8988T (cell line): ENCODE data around the gene RIC1.
"Not testable (repeated sequence)": the region's sequence is repeated elsewhere in the genome, so short reads cannot be mapped to it uniquely, and the experiment has no call there.

Experiments
- DNase-seq: peaks from one replicate; pipeline ENCODE4 v3.0.0; 2011

Gene RIC1

GRCh38 chr9:5735072-5735471, 106.2 kb downstream of the RIC1 start:
- DNase-seq = no peak

- DNase-seq = no peak
Observed at GRCh38 chr9:5736563-5737346, 107.8 kb downstream of the RIC1 start.

GRCh38 chr9:5743109-5743508, 114.2 kb downstream of the RIC1 start:
- no peak for DNase-seq

- DNase-seq = no peak
Observed at GRCh38 chr9:5748438-5748837, 119.5 kb downstream of the RIC1 start.

DNA sequence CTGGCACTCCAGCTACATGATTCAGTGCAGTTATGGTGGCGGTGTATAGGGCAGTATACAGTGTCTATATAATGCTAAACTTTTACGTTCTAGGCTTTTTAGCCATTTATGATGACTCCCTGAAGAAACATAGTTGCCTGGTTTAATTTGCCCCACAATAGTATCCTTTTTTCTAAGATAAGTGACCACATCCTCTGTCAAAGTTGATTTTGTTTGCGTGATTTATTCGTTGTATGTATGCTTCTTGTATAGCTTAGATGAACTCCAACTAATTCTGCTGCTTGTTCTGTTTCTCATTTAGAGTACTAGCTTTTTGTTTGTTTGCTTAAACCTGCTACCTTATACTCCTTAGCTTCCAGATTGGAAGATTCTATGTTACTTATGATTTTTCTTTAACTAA, 120.4 kb downstream of the RIC1 start:
- no peak for DNase-seq

DNA sequence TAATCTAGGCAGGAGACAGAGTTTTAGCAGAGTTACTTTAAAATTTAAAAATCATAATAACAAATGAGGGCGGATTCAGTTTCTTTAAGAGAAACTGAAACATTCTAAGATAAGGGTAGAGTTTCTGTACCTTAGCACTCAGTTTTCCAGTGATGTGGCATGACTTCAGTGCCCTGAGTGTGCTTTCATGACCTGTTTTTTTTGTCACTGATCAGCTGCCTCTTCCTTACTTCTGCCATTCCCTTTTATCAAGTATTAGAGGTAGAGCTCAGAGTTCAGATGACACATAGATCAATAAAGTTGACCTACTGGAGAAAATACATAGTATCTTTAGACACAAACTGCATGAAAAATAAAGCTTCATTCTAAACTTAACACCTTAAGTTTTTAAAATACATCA, 121.7 kb downstream of the RIC1 start:
- DNase-seq = no peak

- no peak for DNase-seq
Observed at GRCh38 chr9:5756633-5757032, 127.7 kb downstream of the RIC1 start.

DNA sequence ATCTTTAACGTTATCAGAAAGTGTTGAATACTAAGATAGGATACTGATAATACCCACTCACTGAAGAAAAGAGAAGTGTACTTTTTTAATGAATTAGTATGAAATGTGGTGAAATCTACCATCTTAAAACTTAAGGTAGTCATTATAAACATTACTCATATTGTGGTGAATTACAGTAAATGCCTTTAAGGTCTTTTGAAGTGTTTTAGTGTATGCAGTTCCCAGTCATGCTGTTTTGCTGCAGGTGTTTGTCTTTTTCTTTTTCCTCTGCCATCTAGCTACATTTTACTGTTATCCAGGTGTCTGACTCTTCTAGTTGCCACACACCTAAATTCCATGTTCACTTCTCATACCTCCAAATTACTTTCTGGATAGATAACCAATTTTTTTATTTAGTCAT, 131.4 kb downstream of the RIC1 start:
- no peak for DNase-seq

GRCh38 chr9:5762421-5762820, 133.5 kb downstream of the RIC1 start:
- no peak for DNase-seq

DNA sequence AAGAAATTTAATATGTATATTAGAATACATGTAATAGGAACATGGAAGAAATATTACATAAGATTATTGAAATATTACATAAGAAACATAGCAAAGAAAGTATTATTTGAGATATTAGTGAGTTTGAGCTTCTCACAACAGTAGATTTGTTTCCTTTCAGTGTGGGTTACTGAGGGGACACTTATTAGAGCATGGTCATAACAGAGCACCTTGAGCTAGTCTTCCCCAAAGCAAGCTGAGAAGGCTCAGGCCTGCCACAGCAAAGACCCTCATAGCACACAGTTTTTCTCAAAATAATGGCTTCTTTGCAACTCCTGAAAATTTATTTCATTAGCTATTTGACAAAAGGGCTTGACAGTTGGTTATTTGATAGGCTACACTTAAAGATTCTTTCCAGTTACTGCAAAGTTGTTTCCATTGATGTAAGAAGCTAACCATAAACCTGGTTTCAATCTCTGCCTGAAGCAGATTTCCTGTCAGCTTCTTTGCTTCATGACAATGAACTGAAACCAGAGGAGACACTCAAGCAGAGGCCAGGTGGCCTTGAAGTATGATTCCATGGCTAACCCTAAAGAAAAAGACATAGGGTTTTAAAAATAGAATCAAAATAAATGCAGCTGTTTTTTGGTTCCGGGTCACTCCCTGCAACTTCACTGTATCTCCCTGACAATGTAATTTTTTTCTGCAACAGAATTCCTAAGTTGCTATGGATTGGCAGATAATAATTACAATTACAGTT, 135.4 kb downstream of the RIC1 start:
- DNase-seq = no peak

DNA sequence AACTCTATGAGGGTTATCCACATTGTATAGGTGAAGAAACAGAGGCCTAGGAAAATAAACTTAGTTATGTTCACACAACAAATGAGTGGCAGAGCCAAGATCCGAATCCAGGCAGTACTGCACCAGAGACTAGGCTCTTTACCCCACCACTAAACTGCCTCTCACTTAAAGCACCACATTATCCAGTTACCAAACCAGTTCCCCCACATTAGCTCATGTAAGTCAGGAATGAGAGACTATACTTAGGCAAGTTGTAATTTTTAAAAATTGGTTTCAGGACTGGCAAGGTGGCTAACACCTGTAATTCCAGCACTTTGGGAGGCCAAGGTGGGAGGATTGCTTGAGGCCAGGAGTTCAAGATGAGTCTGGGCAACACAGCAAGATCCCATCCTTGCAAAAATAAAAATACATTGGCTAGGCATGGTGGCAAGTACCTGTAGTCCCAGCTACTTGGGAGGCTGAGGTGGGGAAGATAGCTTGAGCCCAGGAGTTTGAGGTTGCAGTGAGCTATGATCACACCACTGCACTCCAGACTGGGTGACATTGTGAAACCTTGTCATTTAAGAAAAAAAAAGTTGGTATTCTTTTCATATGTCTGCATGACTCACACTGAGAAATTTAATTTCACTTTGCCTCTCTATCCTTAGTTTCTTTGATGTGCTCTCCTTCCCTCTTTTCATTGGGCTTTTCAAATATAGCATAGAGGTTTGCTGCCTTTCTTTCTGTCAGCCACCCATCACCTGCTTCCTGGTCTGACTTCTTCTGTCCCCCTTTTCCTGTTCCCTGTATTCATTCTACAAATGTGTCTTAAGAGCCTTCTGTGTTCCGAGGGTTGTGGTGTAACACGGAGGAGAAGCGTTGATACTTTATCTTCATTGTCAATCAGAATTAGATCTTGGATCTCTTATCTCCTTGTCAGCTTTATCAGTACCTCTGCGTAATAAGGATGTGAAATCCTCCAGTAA, 139.3 kb downstream of the RIC1 start:
- DNase-seq = no peak

DNA sequence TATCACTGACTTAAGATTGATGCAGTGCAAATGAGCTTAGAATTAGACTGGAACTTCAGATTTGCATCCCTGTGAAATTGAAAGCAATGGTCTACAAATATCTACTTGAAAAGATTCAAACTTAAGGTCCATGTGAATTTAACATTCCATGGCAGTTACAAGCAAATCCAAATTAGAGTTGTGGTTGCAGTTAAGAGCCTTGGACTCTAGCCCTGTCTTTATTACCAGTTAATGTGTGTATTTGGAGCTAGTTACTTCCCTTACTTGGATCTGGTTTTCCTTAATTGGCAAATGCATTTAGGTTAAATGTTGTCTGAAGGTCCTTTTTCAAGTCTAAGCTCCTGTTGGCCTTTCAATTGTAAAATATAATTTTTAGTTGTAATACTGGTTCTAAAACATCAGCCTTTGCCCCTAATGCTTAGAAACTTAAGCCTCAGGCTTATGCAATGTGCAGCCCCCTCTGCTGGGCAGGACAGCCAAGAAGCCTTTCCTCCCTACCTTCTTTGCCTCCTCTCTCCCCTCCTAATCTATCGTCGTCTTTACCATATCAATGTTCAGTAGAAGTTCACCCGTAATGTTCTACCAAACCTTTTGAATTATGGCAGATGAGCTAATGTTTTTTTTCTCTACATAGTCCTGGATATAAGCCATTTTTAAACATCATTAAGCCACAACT, 144.6 kb downstream of the RIC1 start:
- DNase-seq = no peak

DNA sequence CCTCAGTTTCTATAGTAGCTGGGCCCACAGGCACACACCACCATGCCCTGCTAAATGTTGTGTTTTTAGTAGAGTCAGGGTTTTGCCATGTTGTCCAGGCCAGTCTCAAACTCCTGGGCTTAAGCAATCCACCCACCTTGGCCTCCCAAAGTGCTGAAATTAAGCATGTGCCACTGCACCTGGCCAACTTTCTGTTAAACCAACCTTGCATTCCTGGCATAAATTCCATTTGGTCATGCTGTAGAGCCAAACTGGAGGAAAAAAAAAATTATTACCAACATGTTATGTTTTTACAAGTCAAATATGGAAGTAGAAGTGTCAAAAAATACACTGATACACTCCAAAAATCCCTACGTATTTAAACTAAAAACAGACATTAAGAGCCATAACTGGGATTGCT, 149.9 kb downstream of the RIC1 start:
- DNase-seq = no peak

- not testable (repeated sequence) for DNase-seq
Observed at GRCh38 chr9:5779705-5780218, 150.9 kb downstream of the RIC1 start.

DNA sequence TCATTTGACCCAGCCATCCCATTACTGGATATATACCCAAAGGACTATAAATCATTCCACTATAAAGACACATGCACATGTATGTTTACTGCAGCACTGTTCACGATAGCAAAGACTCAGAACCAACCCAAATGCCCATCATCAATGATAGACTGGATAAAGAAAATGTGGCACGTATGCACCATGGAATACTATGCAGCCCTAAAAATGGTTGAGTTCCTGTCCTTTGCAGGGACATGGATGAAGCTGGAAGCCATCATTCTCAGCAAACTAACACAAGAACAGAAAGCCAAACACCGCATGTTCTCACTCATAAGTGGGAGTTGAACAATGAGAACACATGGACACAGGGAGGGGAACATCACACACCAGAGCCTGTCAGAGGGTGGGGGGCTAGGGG, 154.5 kb downstream of the RIC1 start:
- DNase-seq = not testable (repeated sequence)

- no peak for DNase-seq
Observed at GRCh38 chr9:5783982-5784381, 155.1 kb downstream of the RIC1 start.

DNA sequence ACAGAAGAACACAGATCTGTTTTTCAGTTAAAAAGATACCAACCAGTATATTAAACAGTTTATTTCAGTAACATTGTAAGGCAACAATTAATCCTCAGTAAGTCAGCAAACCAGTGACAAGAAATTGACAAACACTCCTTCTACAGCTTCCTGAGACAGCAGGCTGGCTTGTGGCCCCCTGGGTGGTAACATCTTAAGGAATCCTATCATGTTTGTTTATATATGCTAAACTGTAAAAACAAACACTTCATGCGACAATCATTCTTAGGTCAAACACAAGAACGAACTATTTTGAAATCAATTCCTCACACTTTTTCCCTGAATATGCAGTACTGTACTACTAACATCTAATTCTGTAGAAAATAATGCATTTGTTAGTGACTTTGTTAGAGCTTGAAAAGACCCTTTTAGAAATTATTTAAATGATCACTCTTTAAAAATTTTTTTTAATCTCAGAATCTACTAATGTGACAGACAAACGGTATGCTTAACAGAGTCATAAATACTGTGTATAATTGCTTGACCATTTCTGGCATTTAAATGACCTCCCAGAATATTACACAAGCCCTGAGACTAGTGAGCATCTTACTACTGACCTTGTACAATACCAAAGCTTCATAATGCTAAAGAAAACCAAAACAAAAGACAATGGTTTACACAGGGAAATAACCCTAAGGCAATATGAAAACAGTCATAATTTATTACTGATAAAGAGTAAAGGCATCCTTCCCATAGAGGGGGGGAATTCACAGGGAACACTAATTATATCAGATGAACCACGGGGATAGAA, 155.8 kb downstream of the RIC1 start:
- no peak for DNase-seq

GRCh38 chr9:5786370-5787127, 157.6 kb downstream of the RIC1 start:
- no peak for DNase-seq

DNA sequence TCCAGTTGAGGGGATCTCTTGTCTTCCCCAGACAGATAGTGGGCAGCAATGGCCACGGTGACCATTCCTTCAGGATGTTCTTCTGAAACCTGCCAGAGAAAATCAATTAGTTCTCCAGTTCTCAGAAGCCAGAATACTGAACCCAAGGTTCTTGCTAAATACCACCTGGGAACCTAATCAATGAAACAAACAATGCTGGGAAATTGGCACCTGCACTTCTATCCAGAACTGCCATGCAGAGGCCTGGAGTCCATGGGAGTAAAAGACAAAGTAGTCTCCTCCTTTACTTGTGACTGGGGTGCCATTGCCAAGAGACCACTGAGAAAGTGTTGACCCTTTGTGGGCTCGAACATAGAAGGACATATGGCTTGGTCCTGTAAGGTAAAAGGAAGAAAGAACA, 158.3 kb downstream of the RIC1 start:
- no peak for DNase-seq

- no peak for DNase-seq
Observed at GRCh38 chr9:5787759-5788302, 158.9 kb downstream of the RIC1 start.

DNA sequence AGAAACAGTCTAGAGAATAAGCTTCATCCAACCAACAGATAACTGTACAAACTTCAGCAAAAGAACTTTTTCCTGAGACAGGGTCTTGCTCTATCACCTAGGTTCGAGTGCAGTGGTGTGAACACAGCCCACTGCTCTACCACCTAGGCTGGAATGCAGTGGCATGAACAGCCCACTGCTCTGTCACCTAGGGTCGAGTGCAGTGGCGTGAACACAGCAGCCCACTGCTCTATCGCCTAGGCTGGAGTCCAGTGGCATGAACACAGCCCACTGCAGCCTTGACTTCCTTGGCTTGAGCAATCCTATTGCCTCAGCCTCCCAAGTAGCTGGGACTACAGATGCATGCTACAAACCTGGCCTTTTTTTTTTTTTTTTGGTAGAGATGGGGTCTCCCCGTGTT, 160.6 kb downstream of the RIC1 start:
- no peak for DNase-seq
